HCEC 1CT (cell line): Measurements from ENCODE around the gene ODC1.
A peak's percentile ranks its signal among the peaks of the same experiment; 100 is the strongest.

Experiments used
- DNase-seq: peaks from one replicate; pipeline ENCODE4 v3.0.0-alpha.2; 2017

ODC1 gene

GRCh38 chr2:10433264-10433946, 14.7 kb downstream of the ODC1 start:
- DNase-seq = no peak

- DNase-seq = no peak
These were observed 15.6 kb downstream of the ODC1 start for GRCh38 chr2:10432311-10433181.

GRCh38 chr2:10431797-10432196, 16.3 kb downstream of the ODC1 start:
- no peak for DNase-seq

GRCh38 chr2:10430886-10431622, 17.1 kb downstream of the ODC1 start:
- no peak for DNase-seq

GRCh38 chr2:10428924-10429323, 19.2 kb downstream of the ODC1 start:
- DNase-seq = no peak

- no peak for DNase-seq
These were observed 19.8 kb downstream of the ODC1 start for GRCh38 chr2:10428355-10428754.

GRCh38 chr2:10427618-10427949, 20.5 kb downstream of the ODC1 start:
- no peak for DNase-seq

GRCh38 chr2:10426726-10427617, 21.2 kb downstream of the ODC1 start:
- no peak for DNase-seq

- no peak for DNase-seq
These were observed 22.4 kb downstream of the ODC1 start for GRCh38 chr2:10425699-10426098.

- no peak for DNase-seq
These were observed 23.1 kb downstream of the ODC1 start for GRCh38 chr2:10424916-10425505.

- DNase-seq = no peak
These were observed 24.1 kb downstream of the ODC1 start for GRCh38 chr2:10424051-10424450.

GRCh38 chr2:10423400-10423774, 24.7 kb downstream of the ODC1 start:
- DNase-seq = no peak

GRCh38 chr2:10422732-10423399, 25.3 kb downstream of the ODC1 start:
- no peak for DNase-seq

- no peak for DNase-seq
These were observed 25.9 kb downstream of the ODC1 start for GRCh38 chr2:10422251-10422650.

GRCh38 chr2:10419553-10420257, 28.4 kb downstream of the ODC1 start:
- no peak for DNase-seq

- DNase-seq = no peak
These were observed 30.4 kb downstream of the ODC1 start for GRCh38 chr2:10417551-10418335.

GRCh38 chr2:10415640-10416039, 32.5 kb downstream of the ODC1 start:
- no peak for DNase-seq

GRCh38 chr2:10415048-10415447, 33.1 kb downstream of the ODC1 start:
- DNase-seq = no peak

GRCh38 chr2:10414591-10414990, 33.5 kb downstream of the ODC1 start:
- DNase-seq = no peak

GRCh38 chr2:10413991-10414451, 34.1 kb downstream of the ODC1 start:
- DNase-seq = peak; percentile 58
